ENCODE data around the gene ATP6V0A1. TPM values are rescaled to one million over a fixed set of nuclear protein-coding genes. Genes with fewer than 3 reads are reported as not detected.

The ATP6V0A1 gene
- total RNA-seq, 1 experiment from 2014 or later = 53.4 TPM

- H3K4me1 ChIP-seq (ENCODE audit: control insufficient read depth, insufficient read depth, low read length) = peaks cover 20% of the 10 kb centered on the region
- H3K36me3 ChIP-seq (ENCODE audit: control insufficient read depth, insufficient read depth, low read length) = no peaks in the 10 kb centered on the region; the same call in 1 of the 2 replicates
- no TSS peak for BruUV-seq (replicated peaks)
- ATAC-seq (no peak), DNase-seq (ENCODE audit: low read depth, low spot score) (no peak)
- peak overlapping the region; percentile 74 for H3K27ac ChIP-seq (ENCODE audit: low read length)
- TF ChIP-seq, protein P1, sequence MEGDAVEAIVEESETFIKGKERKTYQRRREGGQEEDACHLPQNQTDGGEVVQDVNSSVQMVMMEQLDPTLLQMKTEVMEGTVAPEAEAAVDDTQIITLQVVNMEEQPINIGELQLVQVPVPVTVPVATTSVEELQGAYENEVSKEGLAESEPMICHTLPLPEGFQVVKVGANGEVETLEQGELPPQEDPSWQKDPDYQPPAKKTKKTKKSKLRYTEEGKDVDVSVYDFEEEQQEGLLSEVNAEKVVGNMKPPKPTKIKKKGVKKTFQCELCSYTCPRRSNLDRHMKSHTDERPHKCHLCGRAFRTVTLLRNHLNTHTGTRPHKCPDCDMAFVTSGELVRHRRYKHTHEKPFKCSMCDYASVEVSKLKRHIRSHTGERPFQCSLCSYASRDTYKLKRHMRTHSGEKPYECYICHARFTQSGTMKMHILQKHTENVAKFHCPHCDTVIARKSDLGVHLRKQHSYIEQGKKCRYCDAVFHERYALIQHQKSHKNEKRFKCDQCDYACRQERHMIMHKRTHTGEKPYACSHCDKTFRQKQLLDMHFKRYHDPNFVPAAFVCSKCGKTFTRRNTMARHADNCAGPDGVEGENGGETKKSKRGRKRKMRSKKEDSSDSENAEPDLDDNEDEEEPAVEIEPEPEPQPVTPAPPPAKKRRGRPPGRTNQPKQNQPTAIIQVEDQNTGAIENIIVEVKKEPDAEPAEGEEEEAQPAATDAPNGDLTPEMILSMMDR (IDR thresholded peaks at IDR 0.05) = no peak
- TF ChIP-seq TCF7L2 (IDR thresholded peaks at IDR 0.05; ENCODE audit: low read depth, low read length) = no peak
- TF ChIP-seq SIN3A (IDR thresholded peaks at IDR 0.05; ENCODE audit: borderline replicate concordance, insufficient read depth, low read depth, low read length) = no peak
- CTCF ChIA-PET = no interaction called here
- H3K27me3 ChIP-seq (ENCODE audit: control insufficient read depth, insufficient read depth, low read length) = no peaks in the 10 kb centered on the region
- no peaks in the 10 kb centered on the region for H3K9me3 ChIP-seq (ENCODE audit: control insufficient read depth, insufficient read depth, low read depth, low read length)
- intact Hi-C loops (cut with micrococcal nuclease; ENCODE audit: unreplicated experiment) = loop anchor here (10.0 kb wide), 1 partner anchor 100 kb away; no protein-coding TSS in a partner anchor
- H3K4me3 ChIP-seq (ENCODE audit: low read depth in 2 of 2, low read length in 2 of 2) = no peak overlapping the region
- in situ Hi-C loops (cut with HindIII; ENCODE audit: low pct_unique_long_range_greater_than_20kb, low sequenced_read_pairs) = no loop called here
- POLR2A ChIA-PET = no interaction called here
Measured at GRCh38 chr17:42424991-42425610, 33.6 kb upstream of the ATP6V0A1 start.

GRCh38 chr17:42428141-42428944 lies 30.3 kb upstream of the ATP6V0A1 start:
- intact Hi-C loops (cut with micrococcal nuclease; ENCODE audit: unreplicated experiment) = loop anchor here (10.0 kb wide), 1 partner anchor 96 kb away; no protein-coding TSS in a partner anchor
- peak; percentile 83 for ATAC-seq
- Histone ChIP-seq H3K9me3 (ENCODE audit: control insufficient read depth, insufficient read depth, low read depth, low read length) (no peaks in the 10 kb centered on the region), H3K4me1 (ENCODE audit: control insufficient read depth, insufficient read depth, low read length) (peaks cover 14% of the 10 kb centered on the region), H3K27ac (ENCODE audit: low read length) (no peak overlapping the region), H3K36me3 (ENCODE audit: control insufficient read depth, insufficient read depth, low read length) (no peaks in the 10 kb centered on the region), H3K27me3 (ENCODE audit: control insufficient read depth, insufficient read depth, low read length) (no peaks in the 10 kb centered on the region), H3K4me3 (ENCODE audit: low read depth in 2 of 2, low read length in 2 of 2) (no peak overlapping the region)
- TF ChIP-seq, protein P1 (IDR thresholded peaks at IDR 0.05) = peak; percentile 69
- TF ChIP-seq TCF7L2 (IDR thresholded peaks at IDR 0.05; ENCODE audit: low read depth, low read length) = no peak
- TF ChIP-seq SIN3A (IDR thresholded peaks at IDR 0.05; ENCODE audit: borderline replicate concordance, insufficient read depth, low read depth, low read length) = no peak
- TF ChIP-seq POLR2AphosphoS5 (IDR thresholded peaks at IDR 0.05; ENCODE audit: low read depth, low read length) = no peak
- no peak for TF ChIP-seq REST (IDR thresholded peaks at IDR 0.05; ENCODE audit: insufficient read depth in 1 of 2, low read depth in 2 of 2, low read length in 1 of 2)
- no TSS peak for BruUV-seq (replicated peaks)
- ChIA-PET CTCF (interaction anchor here (0.5 to 0.7 kb wide), 2 partner anchors 14 to 199 kb away, joined by 3 to 4 read pairs; no protein-coding TSS in a partner anchor), POLR2A (no interaction called here)
- peak; percentile 77 for DNase-seq (ENCODE audit: low read depth, low spot score)
- in situ Hi-C loops (cut with HindIII; ENCODE audit: low pct_unique_long_range_greater_than_20kb, low sequenced_read_pairs) = no loop called here

Measured in Panc1 (cell line).